GM18909 (cell line): ENCODE data around the gene EIF3M.

ENCODE experiments used
- ATAC-seq: cut with Tn5 transposase; IDR thresholded peaks from one replicate; pipeline ENCODE4 v1.9.1; 2021; ENCODE audit warnings: mild to moderate bottlenecking; ENCODE audit not compliant: unreplicated experiment, poor library complexity

The EIF3M gene

DNA sequence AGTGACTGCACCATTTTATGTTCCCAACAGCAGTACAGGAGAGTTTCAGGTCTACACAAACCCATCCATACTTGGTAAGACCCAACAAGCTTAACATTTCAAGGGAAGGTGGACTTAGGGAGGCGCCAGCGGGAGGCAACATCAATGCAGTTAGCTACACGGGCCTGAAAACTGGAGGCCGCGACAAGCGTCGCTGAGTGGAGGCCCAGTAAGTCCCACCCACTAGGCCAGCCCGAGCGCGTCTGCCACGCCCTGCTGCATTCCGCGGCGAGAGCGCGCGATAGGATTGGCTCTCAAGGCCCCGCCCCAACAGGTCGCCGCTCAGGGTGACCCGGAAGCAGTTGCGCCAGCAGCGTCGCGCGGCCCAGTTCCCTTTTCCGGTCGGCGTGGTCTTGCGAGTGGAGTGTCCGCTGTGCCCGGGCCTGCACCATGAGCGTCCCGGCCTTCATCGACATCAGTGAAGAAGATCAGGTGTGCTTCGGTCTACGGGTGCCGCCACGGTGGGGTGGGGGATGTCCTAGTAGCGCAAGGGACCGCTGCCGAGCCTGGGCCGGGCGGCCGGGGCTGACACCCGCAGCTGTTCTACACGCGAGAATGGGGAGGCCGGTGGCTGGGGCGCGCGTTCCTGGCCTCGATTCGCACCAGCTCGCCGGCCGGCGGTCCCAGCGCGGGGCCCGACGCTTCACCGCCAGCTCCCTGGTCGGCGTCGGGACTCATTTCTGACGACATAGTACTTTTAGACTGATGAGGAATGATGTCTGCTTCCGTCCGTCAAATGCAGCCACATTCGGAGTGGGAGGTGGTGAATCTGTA, at the start of gene EIF3M:
Gene EIF3M, plus strand, starts transcription at position 373 of the 813 bp plus-strand sequence. Its CDS starts 57 bp downstream, at position 430.
- peak; percentile 99 for ATAC-seq

DNA sequence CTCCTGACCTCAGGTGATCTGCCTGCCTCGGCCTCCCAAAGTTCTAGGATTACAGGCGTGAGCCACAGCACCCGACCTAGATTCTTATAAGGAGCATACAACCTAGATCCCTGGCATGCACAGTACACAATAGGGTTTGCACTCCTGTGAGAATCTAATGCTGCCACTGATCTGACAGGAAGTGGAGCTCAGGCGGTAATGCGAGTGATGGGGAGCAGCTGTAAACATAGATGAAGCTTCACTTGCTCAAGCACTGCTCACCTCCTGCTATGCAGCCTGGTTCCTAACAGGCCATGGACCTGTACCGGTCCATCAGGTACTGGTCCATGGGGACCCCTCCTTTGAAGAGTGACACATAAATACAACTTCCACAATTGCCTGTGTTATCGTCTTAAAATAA, 44.8 kb upstream of the EIF3M start:
- no peak for ATAC-seq

DNA sequence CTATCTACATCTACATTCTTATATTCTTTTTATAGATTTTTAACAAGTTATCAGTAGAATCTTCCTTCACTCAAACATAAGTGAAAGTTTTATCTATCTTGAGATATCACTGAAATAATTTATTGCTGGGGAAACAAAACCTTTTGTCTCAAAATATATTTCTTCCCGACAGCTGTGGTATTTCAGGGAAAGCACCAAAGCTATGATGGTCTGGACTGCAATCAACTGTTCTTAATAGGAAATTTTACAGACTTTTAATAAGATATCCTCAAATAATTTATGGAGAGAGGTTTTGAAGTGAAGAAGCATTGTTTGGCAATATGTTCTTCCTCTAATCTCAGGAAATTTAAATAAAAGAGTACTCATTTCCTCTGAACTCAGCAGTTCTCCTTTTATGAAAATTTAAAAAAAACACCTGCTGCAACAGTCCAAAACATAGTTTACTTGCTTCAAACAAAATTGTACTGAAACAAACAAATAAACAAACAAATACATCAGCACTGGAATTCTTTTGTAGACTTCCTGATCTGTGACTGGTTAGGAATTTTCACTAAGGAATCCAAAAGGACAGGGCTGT, 33.9 kb upstream of the EIF3M start:
- no peak for ATAC-seq

DNA sequence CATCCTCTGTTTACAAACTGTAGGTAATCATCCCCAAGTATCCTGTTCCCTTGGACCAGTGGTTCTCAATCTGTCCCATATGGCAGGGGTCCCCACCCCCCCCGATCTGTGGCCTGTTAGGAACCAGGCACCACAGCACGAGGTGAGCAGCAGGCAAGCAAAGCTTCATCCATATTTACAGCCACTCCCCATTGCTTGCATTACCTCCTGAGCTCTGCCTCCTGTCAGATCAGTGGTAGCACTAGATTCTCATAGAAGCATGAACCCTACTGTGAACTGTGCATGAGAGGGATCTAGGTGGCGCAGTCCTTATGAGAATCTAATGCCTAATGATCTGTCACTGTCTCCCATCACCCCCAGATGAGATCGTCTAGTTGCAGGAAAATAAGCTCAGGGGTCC, 33.4 kb upstream of the EIF3M start:
- ATAC-seq: no peak

DNA sequence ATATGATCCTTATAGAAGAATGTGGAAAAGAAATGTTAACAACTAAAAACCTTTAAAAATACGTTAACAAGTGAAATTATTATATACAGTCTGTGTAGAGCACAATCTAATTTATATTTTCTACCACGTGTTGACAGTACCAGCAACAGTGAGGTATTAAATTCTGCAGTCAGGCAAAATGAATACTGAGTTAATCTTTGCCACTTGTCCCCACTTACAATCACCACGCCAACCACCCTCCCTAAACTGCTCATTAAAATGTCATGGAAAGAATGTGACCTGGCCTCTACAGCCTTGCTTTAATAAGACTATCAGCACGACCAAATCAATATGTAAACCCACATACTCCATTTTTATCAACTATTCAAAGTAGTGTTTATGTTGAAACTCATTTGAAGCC, 28.5 kb upstream of the EIF3M start:
- no peak for ATAC-seq

DNA sequence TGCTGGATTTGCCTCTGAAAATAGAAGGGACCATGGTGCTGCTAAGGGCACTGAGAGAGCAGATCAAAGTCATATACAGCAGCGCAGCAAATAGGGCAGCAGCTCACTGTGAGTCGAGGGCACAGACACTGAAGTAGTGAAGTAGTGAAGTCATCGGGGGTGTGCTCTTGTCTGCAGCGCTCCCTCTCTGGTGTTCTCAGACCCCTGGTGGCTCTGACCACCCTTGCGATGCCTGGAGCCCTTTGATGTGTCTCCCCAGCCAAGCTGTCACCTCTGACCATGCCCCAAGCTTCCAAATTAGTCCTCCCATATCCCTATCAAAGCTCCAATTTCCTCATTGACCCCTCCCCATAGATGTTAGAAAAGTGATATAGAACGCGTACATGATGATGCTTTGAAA, 27.7 kb upstream of the EIF3M start:
- ATAC-seq: no peak

DNA sequence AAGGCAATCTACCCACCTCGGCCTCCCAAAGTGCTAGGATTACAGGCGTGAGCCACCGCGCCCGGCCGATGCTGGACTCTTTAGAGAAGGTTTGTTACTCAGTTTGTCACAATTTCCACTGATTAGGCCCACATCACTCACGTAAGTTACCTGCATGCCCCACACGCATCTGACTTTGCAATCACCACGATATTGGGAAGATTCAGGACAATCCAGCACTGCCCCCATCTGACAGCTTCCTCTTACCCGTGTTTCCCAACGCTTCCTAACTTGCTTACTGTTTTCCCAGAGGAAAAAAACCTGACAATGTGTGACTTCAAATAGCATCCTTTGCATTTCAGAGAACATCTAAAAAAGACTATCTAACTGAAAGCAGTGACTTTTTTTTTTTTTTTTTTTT, 21.8 kb upstream of the EIF3M start:
- no peak for ATAC-seq

DNA sequence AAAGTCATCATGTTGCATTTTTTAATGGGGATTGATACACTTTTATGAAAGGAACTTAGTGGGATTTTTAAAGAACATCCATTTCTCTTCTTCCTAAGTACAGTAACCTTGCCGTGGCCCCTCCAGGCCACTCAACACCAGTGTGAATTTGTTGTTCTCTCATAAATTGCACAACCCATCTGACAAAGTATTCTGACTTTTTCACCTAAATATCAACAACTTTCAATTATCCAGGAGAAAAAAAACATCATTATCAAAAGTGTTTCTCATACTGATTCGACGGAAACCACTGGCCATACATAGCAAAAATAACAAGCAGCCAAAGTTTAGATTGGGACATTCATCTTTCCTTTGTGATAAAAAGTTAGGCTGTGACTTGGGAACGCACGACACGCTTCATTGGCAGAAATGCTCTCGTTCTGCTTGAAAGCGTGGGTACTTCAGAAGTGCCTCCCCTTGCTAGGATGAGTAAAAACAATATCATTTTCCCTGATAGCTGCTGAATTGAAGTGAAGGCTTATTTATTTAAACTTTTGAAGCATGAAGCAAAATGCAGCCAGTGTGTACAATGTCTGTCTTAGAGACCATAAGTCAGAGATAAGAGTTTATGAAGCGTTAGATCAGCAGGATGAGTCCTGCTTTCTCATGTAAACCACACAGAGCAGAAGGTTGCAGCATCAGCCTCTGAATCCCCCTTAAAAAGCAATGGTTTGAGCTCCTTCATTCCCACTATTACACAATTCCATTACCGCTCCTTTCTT, 20.6 kb upstream of the EIF3M start:
- no peak for ATAC-seq

DNA sequence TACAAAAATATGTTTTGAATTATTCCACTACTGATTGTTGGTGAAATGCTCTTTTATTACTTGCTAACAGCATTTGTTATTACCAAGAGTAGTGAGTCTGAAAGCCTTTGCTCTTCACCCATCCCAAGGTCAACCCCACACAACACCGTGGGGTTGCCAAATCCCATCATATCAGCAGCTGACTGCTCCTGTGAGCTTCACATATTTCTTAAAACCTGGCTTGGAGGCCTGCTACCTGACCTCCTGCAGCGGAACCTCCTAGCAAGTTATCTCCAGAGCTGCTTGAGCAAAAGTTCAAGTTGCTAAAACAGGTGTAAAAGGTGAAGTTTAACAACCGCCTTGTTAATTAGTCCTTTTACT, 20.1 kb upstream of the EIF3M start:
- no peak for ATAC-seq

DNA sequence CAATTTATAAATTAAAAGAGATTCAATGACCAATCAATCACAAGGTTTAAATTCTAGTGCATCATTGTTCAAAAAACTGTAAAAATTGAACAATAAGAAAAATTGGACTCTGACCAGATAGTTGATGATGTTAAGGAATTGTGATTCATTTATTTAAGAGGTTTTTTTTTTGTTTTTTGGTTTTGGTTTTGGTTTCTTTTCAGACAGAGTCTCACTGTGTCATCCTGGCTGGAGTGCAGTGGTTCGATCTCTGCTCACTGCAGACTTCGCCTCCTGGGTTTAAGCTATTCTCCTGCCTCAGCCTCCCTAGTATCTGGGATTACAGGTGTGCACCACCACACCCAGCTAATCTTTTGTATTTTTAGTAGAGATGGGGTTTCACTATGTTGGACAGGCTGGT, 17.1 kb upstream of the EIF3M start:
- ATAC-seq: no peak

DNA sequence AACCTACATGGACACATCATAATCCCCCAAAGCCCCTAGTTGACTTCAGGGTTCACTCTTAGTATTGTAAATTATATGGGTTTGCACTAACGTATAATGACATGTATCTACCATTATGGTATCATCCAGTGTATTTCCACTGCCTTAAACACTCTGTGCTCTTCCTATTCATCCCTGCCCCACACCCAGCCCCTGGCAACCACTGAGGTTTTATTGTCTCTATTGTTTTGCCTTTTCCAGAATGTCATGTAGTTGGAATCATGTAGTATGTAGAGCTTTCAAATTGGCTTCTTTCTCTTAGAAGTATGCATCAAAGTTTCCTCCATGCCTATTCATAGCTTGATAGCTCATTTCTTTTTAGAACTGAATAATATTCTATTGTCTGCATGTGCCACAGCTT, 16.5 kb upstream of the EIF3M start:
- ATAC-seq: no peak

DNA sequence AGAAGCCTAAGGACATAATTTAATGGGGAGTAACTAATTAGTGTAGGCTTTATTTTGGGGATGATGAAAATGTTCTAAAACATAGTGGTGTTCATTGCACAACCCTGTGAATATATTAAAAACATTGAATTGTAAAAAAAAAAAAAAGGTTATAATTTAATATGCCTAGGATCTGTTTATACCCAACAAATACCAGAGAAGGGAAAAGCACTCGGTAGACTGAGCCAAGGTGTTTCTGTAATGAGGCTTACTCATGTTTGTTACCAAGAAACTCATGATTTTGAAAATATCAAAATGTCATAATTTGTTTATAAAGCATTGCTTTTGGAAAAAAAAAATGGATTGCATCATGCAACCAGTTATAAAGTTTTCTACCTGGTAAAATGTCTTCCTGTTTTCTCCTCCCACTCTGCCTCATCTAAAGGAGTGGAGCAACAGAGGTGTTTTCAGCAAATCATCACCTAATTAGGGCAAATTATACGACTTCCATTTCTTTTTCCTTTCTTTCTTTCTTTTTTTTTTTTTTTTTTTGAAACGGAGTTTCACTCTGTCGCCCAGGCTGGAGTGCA, 14.2 kb upstream of the EIF3M start:
- no peak for ATAC-seq

DNA sequence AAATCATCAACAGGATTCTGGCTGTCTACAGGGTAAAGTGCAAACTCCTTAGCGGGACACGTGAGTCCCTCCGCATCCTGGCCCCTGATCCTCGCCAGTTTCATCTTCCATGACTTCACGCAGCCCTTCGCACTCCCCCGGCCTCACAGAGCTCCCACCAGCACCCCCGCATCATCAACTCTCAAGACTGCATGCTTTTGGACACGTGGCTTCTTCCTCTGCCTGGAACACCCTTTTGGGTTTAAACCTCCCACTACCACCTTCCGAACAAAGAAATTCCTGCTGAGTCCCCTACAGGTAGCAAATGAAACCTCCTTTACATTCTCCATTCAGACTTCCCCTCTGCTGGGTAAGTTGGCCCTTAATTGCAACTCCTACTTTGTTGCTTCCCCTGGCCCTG, 12.6 kb upstream of the EIF3M start:
- ATAC-seq: no peak

DNA sequence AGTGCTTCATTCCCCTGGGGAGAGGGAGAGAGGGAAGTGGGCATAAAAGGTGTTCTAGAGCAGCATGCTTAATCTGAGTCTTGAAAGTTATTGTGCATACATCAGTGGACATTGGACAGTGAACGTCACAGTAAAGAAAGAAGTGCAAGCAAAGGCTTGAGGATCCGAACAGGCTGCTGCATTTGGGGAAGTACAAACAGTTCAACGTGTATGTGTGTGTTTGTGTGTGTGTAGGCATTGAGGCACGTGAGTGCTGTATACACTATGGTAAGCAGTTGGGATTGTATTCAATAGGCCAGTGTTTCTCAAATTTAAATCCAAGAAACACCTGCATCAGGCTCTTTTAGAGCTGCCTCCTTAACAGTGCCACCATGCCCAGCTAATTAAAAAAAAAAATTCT, 10.4 kb upstream of the EIF3M start:
- ATAC-seq: no peak

DNA sequence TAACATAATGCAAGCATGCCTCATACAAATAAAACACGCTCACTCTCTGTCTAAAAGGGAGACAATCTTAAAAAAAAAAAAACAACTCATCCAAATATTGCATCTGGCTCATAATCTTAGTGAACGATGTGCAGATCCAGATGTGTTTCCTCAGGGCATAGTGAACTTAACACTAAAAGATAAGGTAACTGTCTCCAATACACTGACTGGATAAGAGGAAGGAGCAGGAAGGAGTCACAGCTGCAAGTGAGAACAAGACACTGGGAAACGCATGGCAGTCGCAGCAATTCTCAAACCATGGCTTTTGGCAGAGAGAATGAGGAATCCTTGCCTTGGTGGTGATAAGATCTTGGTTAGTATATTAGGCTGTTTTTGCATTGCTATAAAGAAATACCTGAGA, 9.2 kb upstream of the EIF3M start:
- no peak for ATAC-seq

DNA sequence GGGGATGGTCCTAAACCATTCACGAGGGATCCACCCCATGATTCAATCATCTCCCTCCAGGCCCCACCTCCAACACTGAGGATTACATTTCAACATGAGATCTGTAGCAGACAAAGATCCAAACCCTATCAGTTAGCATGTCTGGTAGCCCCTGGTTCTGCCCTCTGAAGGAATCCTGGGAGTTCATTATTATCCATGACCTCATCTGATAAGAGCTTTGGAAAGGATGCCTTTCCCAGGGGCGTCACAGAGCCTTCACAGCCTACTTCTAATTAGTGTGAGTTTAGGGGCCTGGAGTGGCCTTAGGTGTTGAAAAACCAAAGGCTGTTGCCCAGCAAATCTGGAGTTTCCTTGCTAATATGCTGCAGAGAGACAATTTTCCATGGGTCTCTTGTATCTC, 8.6 kb upstream of the EIF3M start:
- no peak for ATAC-seq

DNA sequence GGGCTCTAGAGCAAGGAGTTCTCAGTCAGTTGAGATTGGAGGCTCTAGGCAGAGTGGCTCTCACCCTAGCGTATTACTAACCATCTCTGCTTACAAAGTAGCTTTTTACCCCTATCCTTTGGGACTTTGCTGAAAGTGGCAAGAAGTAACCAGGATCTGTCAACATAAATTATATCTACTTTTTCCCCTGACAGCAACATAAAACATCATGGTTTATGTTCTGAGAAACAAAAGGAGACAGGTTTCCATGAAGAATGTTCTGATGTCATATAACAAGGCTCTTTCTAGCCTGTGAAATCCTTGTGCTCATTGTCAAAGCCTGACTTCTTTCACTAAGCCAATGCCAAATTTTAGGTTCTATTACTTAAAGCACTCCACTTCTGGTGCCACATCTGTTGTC, 7.2 kb upstream of the EIF3M start:
- no peak for ATAC-seq

DNA sequence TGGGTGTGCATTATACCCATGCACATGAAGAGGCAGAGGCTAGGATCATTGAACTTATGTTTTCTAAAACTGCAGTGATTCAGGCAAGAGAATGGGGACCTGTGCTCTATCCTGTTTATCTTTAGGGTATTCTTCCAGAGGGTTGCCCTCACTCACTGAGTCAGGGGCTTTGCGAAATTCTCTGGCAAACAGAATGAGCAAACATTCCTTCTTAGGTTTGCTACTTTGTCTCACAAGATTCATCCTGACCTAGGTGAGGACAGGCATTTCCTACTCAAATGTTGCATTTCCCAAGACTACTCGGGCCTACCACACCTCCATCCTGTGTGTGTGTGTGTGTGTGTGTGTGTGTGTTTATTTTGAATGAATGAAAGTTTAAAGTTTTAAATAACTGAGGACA, 2.7 kb upstream of the EIF3M start:
- no peak for ATAC-seq

DNA sequence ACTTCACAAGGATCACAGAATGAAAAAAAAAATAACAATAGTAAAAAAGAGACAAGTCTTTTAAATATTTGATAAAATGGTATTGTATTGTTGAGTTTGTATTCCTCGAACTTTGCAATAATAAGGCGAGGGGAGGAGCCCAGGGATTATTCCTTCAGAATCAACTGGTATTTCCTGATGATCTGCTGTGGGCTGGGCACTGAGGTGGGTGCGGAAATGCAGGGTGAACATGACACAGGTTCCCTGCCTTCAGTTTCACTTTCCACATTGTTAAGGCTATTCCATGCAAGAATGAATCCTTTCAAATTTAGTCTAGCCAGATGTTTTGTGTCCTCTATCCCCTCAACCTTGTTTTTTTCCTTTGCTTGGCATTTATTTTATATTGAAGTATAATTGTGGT, 2.1 kb upstream of the EIF3M start:
- no peak for ATAC-seq

DNA sequence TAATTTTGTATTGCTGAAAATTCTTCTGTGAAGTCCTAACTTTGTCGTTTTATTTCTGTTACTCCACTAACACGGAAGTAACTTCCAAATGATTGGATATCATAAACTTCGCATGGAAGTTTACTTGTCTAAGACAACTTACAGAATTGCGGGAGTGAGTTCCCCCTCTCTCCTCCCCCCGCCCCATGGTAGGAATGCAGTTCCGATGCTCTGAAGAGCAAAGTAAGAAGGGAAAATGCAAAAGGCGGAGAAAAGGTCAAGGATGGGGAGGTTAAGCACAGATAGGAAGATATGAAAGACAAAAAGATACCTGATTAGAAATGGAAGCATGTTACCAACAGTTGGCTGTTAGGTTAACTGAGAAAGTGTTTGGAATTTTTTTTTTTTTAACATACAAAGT, 1.3 kb downstream of the EIF3M start:
- ATAC-seq: no peak

DNA sequence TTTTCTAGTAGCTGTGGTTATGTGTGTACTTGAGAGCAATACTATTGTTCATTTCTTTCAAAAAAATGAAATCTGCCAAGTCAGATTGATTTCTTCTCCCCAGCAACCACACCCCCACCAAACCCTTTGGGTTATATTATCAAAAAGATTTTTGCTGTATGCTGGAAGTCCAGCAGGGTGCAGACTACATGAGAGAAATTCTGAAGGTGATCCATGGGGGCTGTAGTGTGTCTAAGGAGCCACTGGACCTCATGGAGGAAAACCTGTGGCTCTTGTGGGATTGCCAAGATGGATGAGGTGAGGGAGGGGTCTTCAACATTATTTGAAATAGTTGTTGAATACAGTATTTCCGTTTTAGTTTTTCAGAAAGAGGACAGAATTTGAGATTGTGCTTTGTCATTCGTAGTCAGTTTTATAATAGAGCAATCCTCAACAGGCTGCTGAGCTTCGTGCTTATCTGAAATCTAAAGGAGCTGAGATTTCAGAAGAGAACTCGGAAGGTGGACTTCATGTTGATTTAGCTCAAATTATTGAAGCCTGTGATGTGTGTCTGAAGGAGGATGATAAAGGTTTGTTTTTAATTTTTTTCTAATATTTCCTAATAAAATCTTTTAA, 3.1 kb downstream of the EIF3M start:
- no peak for ATAC-seq
